ENCODE measurements around the gene GPD1. TPM values are rescaled to one million over a fixed set of nuclear protein-coding genes. Genes with fewer than 3 reads are reported as not detected.

GPD1 gene
- total RNA-seq, 4 donors from 2014 or later = 188 to 829 (median 253) TPM

DNA sequence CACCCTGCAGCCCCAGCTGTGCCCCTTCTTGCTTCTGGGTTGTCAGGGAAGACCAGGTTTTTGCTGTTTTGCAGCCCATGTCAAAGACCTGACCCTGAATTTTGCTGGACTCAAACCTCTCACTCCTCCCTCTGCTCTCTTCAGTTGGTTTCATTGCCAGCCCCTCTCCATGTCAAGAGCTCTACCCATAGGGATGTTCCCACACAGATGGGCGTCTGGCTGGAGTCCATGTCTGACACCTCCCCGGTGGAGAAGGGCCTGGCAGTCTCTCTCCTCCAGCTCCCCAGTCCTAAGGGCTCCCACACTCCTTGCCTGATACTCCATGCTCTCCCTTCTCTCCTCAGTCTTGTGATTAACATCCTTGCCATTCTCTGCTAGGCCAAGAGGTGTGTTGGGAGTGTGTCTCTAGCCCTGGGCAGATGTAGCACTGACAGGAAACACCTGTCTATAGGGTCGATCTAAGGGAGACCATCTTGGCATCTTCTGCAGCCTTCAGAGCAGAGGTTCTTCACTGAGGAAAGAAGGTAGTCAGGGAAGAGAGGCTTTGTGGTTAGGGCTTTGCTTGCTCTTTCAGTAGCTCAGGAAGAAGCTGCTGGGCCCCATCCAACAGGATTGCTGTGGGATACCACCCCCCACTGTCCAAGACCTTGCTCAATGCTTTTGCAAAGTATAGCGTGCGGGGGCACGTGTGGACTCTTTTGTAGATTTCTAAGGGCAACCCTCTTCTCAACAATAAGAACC lies 41.7 kb upstream of the GPD1 start:
- no peaks in the 10 kb centered on the region for H3K36me3 ChIP-seq
- H3K27ac ChIP-seq = no peak overlapping the region
- TF ChIP-seq, protein P1, sequence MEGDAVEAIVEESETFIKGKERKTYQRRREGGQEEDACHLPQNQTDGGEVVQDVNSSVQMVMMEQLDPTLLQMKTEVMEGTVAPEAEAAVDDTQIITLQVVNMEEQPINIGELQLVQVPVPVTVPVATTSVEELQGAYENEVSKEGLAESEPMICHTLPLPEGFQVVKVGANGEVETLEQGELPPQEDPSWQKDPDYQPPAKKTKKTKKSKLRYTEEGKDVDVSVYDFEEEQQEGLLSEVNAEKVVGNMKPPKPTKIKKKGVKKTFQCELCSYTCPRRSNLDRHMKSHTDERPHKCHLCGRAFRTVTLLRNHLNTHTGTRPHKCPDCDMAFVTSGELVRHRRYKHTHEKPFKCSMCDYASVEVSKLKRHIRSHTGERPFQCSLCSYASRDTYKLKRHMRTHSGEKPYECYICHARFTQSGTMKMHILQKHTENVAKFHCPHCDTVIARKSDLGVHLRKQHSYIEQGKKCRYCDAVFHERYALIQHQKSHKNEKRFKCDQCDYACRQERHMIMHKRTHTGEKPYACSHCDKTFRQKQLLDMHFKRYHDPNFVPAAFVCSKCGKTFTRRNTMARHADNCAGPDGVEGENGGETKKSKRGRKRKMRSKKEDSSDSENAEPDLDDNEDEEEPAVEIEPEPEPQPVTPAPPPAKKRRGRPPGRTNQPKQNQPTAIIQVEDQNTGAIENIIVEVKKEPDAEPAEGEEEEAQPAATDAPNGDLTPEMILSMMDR (IDR thresholded peaks at IDR 0.05) = no peak
- TF ChIP-seq EP300 (IDR thresholded peaks at IDR 0.05) (no peak), POLR2A (IDR thresholded peaks at IDR 0.05) (no peak)
- H3K9me3 ChIP-seq = no peaks in the 10 kb centered on the region
- peaks cover 0 to 9% (median 5%) of the 10 kb centered on the region in 4 donors for H3K4me1 ChIP-seq
- peaks cover 0 to 7% of the 10 kb centered on the region in 2 donors for H3K27me3 ChIP-seq
- DNase-seq (ENCODE audit: low spot score in 2 of 2) = no peak
- 59 to 69% methylated on average over 6 of the region's 6 CpGs for WGBS, 2 donors
- H3K4me3 ChIP-seq = no peak overlapping the region

DNA sequence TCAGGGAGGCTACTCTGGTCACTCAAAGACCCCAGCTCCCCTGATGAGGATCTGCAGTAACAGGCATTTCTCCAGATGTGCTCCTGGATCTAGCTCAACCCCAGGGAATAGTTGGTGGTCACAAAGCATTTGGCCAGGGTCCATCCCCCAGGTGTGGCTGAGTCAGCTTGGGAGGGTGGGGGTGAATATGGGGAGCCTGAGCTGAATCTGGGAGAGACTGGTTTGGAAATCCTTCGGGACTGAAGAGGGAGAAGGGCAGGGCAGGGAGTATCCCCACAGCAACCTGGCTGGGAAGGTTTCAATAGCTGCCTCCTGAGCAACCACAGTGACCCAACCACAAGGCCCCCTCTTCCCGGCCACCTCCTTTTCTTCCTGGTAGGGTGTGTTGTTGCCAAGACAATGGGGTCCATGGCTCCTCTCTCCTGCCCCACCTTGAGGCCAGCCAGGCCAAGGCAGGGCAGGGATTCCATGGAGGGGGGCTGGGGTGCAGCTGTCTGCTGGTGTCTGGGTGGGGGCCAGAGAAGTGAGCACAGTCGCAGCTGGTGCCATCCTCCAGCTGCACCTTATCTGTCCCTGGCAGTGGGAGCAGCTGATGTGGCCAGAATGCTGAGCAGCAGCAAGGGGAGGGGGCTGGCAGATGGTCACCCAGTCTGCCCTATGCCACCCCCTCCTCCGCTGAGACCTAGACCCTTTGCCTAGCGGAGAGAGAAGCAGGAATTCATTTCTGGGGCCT lies 40.9 kb upstream of the GPD1 start:
- no peaks in the 10 kb centered on the region for H3K9me3 ChIP-seq
- H3K27ac ChIP-seq = no peak overlapping the region
- H3K36me3 ChIP-seq = no peaks in the 10 kb centered on the region
- DNase-seq (ENCODE audit: low spot score in 2 of 2) = no peak
- H3K4me3 ChIP-seq = no peak overlapping the region
- peaks cover 0 to 4% (median 2%) of the 10 kb centered on the region in 4 donors for H3K4me1 ChIP-seq
- H3K27me3 ChIP-seq = peaks cover 0 to 5% of the 10 kb centered on the region in 2 donors
- 92% methylated on average over 5 of the region's 5 CpGs for WGBS, 2 donors
- no peak for TF ChIP-seq EP300 (IDR thresholded peaks at IDR 0.05)
- TF ChIP-seq POLR2A (IDR thresholded peaks at IDR 0.05) = no peak
- TF ChIP-seq, protein P1 (IDR thresholded peaks at IDR 0.05) = no peak

DNA sequence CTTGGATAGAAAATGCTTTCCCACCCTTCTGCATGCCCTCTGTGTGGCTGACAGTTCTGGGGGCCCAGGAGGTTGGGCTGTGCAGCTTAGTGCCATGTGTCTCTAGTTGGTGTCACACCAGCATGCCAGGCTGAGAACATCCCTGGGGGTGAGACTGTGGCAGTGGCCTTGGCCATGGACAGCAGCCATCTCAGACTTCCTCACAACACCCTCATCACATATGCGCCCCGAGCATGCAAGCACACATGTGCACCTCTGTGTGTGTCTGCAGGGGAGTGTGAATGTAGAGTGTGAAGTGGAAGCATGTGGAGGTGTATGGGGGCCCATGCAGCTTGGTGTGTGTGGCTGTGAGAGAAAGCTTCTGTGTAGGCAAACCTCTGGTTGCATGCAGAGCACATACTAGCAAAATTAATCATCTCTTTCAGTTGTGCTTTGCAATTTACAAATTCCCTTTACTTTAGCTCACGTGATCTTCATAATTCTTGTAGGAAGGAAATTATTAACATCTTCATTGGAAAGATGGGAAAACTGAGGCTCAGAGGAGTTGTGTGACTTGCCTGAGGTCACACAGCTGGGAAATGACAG lies 38.0 kb upstream of the GPD1 start:
- no peak for TF ChIP-seq POLR2A (IDR thresholded peaks at IDR 0.05)
- TF ChIP-seq, protein P1 (IDR thresholded peaks at IDR 0.05) = no peak
- no peak for TF ChIP-seq EP300 (IDR thresholded peaks at IDR 0.05)
- no peak overlapping the region for H3K27ac ChIP-seq
- H3K4me3 ChIP-seq = no peak overlapping the region
- WGBS, 2 donors = 80 to 82% methylated on average over 3 of the region's 3 CpGs
- DNase-seq (ENCODE audit: low spot score in 2 of 2) = no peak
- H3K4me1 ChIP-seq = peaks cover 0 to 8% (median 0%) of the 10 kb centered on the region in 4 donors
- H3K9me3 ChIP-seq = no peaks in the 10 kb centered on the region
- no peaks in the 10 kb centered on the region for H3K27me3 ChIP-seq
- no peaks in the 10 kb centered on the region for H3K36me3 ChIP-seq

DNA sequence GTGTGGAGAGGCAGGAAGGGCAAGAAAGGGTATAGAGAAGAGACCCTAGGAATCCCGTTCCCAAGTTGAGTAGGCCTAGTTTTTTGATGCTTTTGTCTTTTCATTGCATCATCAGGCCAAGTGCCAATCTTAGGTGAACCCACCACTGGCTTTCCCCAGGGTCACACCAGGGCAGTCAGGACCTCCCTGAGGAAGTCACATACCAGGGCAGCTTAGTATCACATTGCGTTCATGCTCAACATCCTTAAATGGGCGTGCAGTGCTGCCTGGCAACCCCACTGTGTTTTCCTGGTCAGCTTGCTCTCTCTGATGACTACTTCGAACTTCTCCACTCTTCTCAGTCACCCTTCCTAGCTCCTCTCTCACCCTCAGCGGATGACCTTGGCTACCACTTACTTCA lies 37.4 kb upstream of the GPD1 start:
- H3K9me3 ChIP-seq = no peaks in the 10 kb centered on the region
- WGBS, 2 donors = 39 to 43% methylated on average over 5 of the region's 5 CpGs
- H3K36me3 ChIP-seq = no peaks in the 10 kb centered on the region
- no peaks in the 10 kb centered on the region for H3K27me3 ChIP-seq
- H3K27ac ChIP-seq = no peak overlapping the region
- H3K4me3 ChIP-seq = no peak overlapping the region
- H3K4me1 ChIP-seq = peaks cover 0 to 10% (median 0%) of the 10 kb centered on the region in 4 donors
- no peak for DNase-seq (ENCODE audit: low spot score in 2 of 2)
- TF ChIP-seq POLR2A (IDR thresholded peaks at IDR 0.05) (no peak), EP300 (IDR thresholded peaks at IDR 0.05) (no peak)
- TF ChIP-seq, protein P1 (IDR thresholded peaks at IDR 0.05) = no peak

DNA sequence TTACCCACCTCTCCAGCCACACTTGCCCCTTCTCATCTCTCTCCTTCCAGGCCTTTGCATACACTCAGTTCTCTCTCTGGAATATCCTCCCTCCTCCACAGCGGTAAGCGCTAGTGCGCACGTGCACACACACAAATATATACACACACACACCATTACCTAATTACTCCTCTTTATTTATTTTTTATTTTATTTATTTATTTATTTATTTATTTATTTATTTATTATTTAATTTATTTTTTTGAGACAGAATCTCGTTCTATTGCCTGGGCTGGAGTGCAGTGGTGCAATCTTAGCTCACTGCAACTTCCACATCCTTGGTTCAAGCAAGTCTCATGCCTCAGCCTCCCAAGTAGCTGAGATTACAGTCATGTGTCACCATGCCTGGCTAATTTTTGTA lies 34.7 kb upstream of the GPD1 start:
- WGBS, 2 donors = 94 to 97% methylated on average over 5 of the region's 5 CpGs
- no peak for TF ChIP-seq POLR2A (IDR thresholded peaks at IDR 0.05)
- TF ChIP-seq, protein P1 (IDR thresholded peaks at IDR 0.05) = no peak
- no peak for TF ChIP-seq EP300 (IDR thresholded peaks at IDR 0.05)
- Histone ChIP-seq H3K27ac (no peak overlapping the region), H3K4me1 (peaks cover 0 to 10% (median 0%) of the 10 kb centered on the region in 4 donors), H3K36me3 (no peaks in the 10 kb centered on the region), H3K4me3 (no peak overlapping the region), H3K9me3 (no peaks in the 10 kb centered on the region), H3K27me3 (no peaks in the 10 kb centered on the region)
- DNase-seq (ENCODE audit: low spot score in 2 of 2) = no peak

Measured in tibial nerve (tissue), 4 donors.